HepG2 (cell line): ENCODE measurements around the gene PHKB.

ENCODE experiments used
- AGO1 ChIP-seq: fragments of 200-400 bp; formaldehyde crosslinking; IDR thresholded peaks from 2 replicates; pipeline ENCODE4 v1.6.1; 2017; ENCODE audit warnings: mild to moderate bottlenecking, low read depth, low read length, moderate library complexity; ENCODE audit not compliant: poor library complexity, severe bottlenecking
- ETV5 ChIP-seq: IDR thresholded peaks from 2 replicates; pipeline ENCODE4 v1.6.1; 2018; ENCODE audit warnings: missing biosample characterization, missing genetic modification reagents, inconsistent platforms, borderline replicate concordance
- EZH2 ChIP-seq: conservative IDR thresholded peaks from 2 replicates; pipeline ENCODE4 v1.6.1; 2012; ENCODE audit warnings: mild to moderate bottlenecking, low read depth, low read length, moderate library complexity
- HDAC2 ChIP-seq: sonication (generic); formaldehyde crosslinking; IDR thresholded peaks from 2 replicates; pipeline ENCODE4 v1.4.0; 2020; ENCODE audit warnings: missing genetic modification reagents
- ZNF709 ChIP-seq: sonication (generic); formaldehyde crosslinking; IDR thresholded peaks from 2 replicates; pipeline ENCODE4 v1.5.0; 2020; ENCODE audit warnings: mild to moderate bottlenecking, missing genetic modification reagents
- ZZZ3 ChIP-seq: sonication (generic); formaldehyde crosslinking; IDR thresholded peaks from 2 replicates; pipeline ENCODE4 v1.4.0; 2020; ENCODE audit warnings: missing genetic modification reagents, mild to moderate bottlenecking, borderline replicate concordance
- TF ChIP-seq, protein P1 (sequence below): sonication (generic); formaldehyde crosslinking; IDR thresholded peaks from 2 replicates; pipeline ENCODE4 v1.4.0; 2020; ENCODE audit warnings: mild to moderate bottlenecking, missing genetic modification reagents, borderline replicate concordance
- TF ChIP-seq, protein P2 (sequence below): sonication (generic); formaldehyde crosslinking; IDR thresholded peaks from 2 replicates; pipeline ENCODE4 v1.4.0; 2020; ENCODE audit warnings: missing genetic modification reagents, borderline replicate concordance
- TF ChIP-seq, protein P3 (sequence below): sonication (generic); formaldehyde crosslinking; IDR thresholded peaks from 2 replicates; pipeline ENCODE4 v1.5.0; 2020; ENCODE audit warnings: mild to moderate bottlenecking, missing genetic modification reagents, moderate library complexity

DNA sequence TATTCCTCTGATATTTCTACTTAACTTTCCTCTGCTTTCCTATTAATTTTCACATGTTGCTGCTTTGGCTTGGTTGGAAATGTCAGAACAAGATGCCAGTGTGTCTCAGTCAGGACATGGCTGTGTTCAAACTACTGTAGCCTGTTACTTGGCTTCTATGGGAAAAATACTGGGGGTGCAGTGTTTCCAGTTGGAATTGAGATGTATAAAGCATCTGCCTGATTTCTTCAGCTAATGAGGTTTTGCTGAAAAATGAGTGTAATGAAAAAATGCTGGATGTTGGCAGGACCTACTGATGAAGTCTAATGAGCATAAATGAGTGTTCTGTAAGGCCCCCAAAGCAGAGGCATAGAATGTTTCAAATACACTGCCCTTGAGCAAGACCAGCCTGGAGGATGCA lies 166.6 kb downstream of the PHKB start:
- TF ChIP-seq ZZZ3 (CRISPR knock-in tag) = no peak
- no peak for TF ChIP-seq HDAC2 (CRISPR knock-in tag)
- TF ChIP-seq, protein P1, sequence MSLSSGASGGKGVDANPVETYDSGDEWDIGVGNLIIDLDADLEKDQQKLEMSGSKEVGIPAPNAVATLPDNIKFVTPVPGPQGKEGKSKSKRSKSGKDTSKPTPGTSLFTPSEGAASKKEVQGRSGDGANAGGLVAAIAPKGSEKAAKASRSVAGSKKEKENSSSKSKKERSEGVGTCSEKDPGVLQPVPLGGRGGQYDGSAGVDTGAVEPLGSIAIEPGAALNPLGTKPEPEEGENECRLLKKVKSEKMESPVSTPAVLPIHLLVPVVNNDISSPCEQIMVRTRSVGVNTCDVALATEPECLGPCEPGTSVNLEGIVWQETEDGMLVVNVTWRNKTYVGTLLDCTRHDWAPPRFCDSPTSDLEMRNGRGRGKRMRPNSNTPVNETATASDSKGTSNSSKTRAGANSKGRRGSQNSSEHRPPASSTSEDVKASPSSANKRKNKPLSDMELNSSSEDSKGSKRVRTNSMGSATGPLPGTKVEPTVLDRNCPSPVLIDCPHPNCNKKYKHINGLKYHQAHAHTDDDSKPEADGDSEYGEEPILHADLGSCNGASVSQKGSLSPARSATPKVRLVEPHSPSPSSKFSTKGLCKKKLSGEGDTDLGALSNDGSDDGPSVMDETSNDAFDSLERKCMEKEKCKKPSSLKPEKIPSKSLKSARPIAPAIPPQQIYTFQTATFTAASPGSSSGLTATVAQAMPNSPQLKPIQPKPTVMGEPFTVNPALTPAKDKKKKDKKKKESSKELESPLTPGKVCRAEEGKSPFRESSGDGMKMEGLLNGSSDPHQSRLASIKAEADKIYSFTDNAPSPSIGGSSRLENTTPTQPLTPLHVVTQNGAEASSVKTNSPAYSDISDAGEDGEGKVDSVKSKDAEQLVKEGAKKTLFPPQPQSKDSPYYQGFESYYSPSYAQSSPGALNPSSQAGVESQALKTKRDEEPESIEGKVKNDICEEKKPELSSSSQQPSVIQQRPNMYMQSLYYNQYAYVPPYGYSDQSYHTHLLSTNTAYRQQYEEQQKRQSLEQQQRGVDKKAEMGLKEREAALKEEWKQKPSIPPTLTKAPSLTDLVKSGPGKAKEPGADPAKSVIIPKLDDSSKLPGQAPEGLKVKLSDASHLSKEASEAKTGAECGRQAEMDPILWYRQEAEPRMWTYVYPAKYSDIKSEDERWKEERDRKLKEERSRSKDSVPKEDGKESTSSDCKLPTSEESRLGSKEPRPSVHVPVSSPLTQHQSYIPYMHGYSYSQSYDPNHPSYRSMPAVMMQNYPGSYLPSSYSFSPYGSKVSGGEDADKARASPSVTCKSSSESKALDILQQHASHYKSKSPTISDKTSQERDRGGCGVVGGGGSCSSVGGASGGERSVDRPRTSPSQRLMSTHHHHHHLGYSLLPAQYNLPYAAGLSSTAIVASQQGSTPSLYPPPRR (CRISPR knock-in tag) = no peak
- no peak for TF ChIP-seq ZNF709 (CRISPR knock-in tag)
- TF ChIP-seq ETV5 (CRISPR knock-in tag) = no peak
- TF ChIP-seq, protein P2, sequence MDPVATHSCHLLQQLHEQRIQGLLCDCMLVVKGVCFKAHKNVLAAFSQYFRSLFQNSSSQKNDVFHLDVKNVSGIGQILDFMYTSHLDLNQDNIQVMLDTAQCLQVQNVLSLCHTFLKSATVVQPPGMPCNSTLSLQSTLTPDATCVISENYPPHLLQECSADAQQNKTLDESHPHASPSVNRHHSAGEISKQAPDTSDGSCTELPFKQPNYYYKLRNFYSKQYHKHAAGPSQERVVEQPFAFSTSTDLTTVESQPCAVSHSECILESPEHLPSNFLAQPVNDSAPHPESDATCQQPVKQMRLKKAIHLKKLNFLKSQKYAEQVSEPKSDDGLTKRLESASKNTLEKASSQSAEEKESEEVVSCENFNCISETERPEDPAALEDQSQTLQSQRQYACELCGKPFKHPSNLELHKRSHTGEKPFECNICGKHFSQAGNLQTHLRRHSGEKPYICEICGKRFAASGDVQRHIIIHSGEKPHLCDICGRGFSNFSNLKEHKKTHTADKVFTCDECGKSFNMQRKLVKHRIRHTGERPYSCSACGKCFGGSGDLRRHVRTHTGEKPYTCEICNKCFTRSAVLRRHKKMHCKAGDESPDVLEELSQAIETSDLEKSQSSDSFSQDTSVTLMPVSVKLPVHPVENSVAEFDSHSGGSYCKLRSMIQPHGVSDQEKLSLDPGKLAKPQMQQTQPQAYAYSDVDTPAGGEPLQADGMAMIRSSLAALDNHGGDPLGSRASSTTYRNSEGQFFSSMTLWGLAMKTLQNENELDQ (CRISPR knock-in tag) = no peak
- no peak for TF ChIP-seq EZH2
- TF ChIP-seq AGO1 = no peak
- TF ChIP-seq, protein P3, sequence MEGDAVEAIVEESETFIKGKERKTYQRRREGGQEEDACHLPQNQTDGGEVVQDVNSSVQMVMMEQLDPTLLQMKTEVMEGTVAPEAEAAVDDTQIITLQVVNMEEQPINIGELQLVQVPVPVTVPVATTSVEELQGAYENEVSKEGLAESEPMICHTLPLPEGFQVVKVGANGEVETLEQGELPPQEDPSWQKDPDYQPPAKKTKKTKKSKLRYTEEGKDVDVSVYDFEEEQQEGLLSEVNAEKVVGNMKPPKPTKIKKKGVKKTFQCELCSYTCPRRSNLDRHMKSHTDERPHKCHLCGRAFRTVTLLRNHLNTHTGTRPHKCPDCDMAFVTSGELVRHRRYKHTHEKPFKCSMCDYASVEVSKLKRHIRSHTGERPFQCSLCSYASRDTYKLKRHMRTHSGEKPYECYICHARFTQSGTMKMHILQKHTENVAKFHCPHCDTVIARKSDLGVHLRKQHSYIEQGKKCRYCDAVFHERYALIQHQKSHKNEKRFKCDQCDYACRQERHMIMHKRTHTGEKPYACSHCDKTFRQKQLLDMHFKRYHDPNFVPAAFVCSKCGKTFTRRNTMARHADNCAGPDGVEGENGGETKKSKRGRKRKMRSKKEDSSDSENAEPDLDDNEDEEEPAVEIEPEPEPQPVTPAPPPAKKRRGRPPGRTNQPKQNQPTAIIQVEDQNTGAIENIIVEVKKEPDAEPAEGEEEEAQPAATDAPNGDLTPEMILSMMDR (CRISPR knock-in tag) = no peak
